Adrenal gland (tissue), 12 donors: Measurements from ENCODE around the gene NINJ1. TPM values are rescaled to one million over a fixed set of nuclear protein-coding genes. Genes with fewer than 3 reads are reported as not detected.

ENCODE experiments used
- DNase-seq, 7 donors: peaks; one replicate each; pipeline ENCODE4 v3.0.0-alpha.2; 2019 to 2020
- H3K27ac ChIP-seq, 5 donors: fragments of 200-600 bp; sonication (generic) in 4 of 5; 1 replicate in 3 of 5; 2 replicates in 2 of 5; pipeline versions ENCODE4 v1.5.1 to v1.8.0; 2016 to 2020; ENCODE audit warnings: mild to moderate bottlenecking in 1 of 5
- H3K27me3 ChIP-seq: fragments of 200-600 bp; 2 replicates; pipeline ENCODE4 v1.8.0; 2021
- H3K36me3 ChIP-seq, 2 donors: fragments of 200-600 bp; replicated peaks in 1 of 2; 1 replicate in 1 of 2; 2 replicates in 1 of 2; pipeline versions ENCODE4 v1.5.1 to v1.8.0; 2018 to 2022
- H3K4me1 ChIP-seq, 2 donors: fragments of 200-600 bp; replicated peaks in 1 of 2; 1 replicate in 1 of 2; 2 replicates in 1 of 2; pipeline versions ENCODE4 v1.5.1 to v1.8.0; 2018 to 2021
- H3K4me3 ChIP-seq, 4 donors: fragments of 200-600 bp; sonication (generic) in 3 of 4; one replicate each; pipeline ENCODE4 v1.5.1; 2016 to 2018
- H3K9me3 ChIP-seq, 3 donors: fragments of 200-600 bp; sonication (generic) in 1 of 3; replicated peaks in 1 of 3; 1 replicate in 2 of 3; 2 replicates in 1 of 3; pipeline versions ENCODE4 v1.5.1 to v1.8.0; 2016 to 2021
- CTCF ChIP-seq, 6 experiments: fragments of 450-650 bp in 4 of 6; fragments of 200-600 bp in 2 of 6; sonication (generic) in 1 of 6; IDR thresholded peaks; 1 replicate in 5 of 6; 2 replicates in 1 of 6; pipeline versions ENCODE4 v1.5.1 to v1.8.0; 2016 to 2021; ENCODE audit warnings: antibody characterized with exemption in 6 of 6, mild to moderate bottlenecking in 2 of 6, moderate library complexity in 1 of 6
- POLR2A ChIP-seq, 2 donors: fragments of 450-650 bp; IDR thresholded peaks; one replicate each; pipeline ENCODE4 v1.6.1; 2017; ENCODE audit warnings: antibody characterized with exemption in 2 of 2, mild to moderate bottlenecking in 2 of 2, moderate library complexity in 1 of 2
- WGBS, 4 donors: extraction: QIAGEN DNeasy Blood & Tissue Kit in 2 of 4; methylation state at CpG; one replicate each; pipeline versions ENCODE4 v1.1.5 to v1.1.7; 2013 to 2017; 5-methylcytosine and 5-hydroxymethylcytosine counted together
- intact Hi-C, 2 donors: fragments of 100-400 bp; cut with DNase I; formaldehyde crosslinking; loops; one replicate each; pipeline versions ENCODE4 v1.14.1 to v1.15.0; 2022 to 2023
- polyA plus RNA-seq, 3 donors: library from polyadenylated mRNA; stranded (reverse); fragments of 200-250 nt in 2 of 3; fragments of 350-450 nt in 1 of 3; fragmentation: Illumina TruSeq in 1 of 3; extraction: RNeasy Lipid Tissue Mini Kit (QIAGEN cat#74804) in 1 of 3; gene quantifications; one replicate each; pipeline ENCODE4 v1.2.3, GENCODE V29; 2013 to 2014
- total RNA-seq, 9 donors: library from RNA; depleted of rRNA in 4 of 9; stranded (reverse); fragments of >200 nt in 4 of 9; fragments of 120-200 nt in 1 of 9; fragmentation: NEBNext Ultra II Directional in 1 of 9; extraction: Animal tissue kit (Norgen Biotek cat#: 25700) in 1 of 9; gene quantifications; one replicate each; pipeline versions ENCODE4 v1.1.0 to v1.2.4, GENCODE V29; 2013 to 2023
- donor health status: healthy with polysubstance abuse.
- donor health status: Bipolar disorder and iron deficiency.
- donor health status: DM: yes; HTN: yes; CAD: no.
- donor health status: DM: no; HTN: no; CAD: no.
- donor health status: DM: no; HTN: no; CAD: no.
- donor health status: DM: yes; HTN: yes; CAD: no.

The NINJ1 gene
- total and polyA plus RNA-seq, 12 donors: 25.6 to 339 (median 161) TPM

- peak; percentile 90 to 98 (median 96) for DNase-seq
- Histone ChIP-seq H3K4me1 (peaks cover 41 to 52% of the 10 kb centered on the region in 2 donors), H3K36me3 (no peaks in the 10 kb centered on the region), H3K4me3 (peak overlapping the region in 1 of 4 donors; percentile 75), H3K27ac (peak overlapping the region; percentile 62 to 94 (median 87)), H3K27me3 (no peaks in the 10 kb centered on the region), H3K9me3 (peaks cover 0 to 4% (median 0%) of the 10 kb centered on the region in 3 donors)
- 14 to 39% (median 21%) methylated on average over 13 to 15 of the region's 15 CpGs for WGBS, 4 donors
- intact Hi-C loops: no loop called here
- TF ChIP-seq CTCF (IDR thresholded peaks at IDR 0.05) (no peak), POLR2A (IDR thresholded peaks at IDR 0.05) (peak in 1 of 2 donors; percentile 53)
Measured at GRCh38 chr9:93098236-93098946, 35.7 kb downstream of the NINJ1 start.

- peak in 3 of 7 donors; percentile 34 to 60 (median 41) for DNase-seq
- TF ChIP-seq POLR2A (IDR thresholded peaks at IDR 0.05): no peak
- WGBS, 4 donors: 70 to 77% (median 76%) methylated on average over 8 to 11 of the region's 11 CpGs
- Histone ChIP-seq H3K27ac (peak overlapping the region; percentile 62 to 94 (median 87)), H3K4me3 (peak overlapping the region in 1 of 4 donors; percentile 75), H3K27me3 (no peaks in the 10 kb centered on the region), H3K4me1 (peaks cover 45 to 60% of the 10 kb centered on the region in 2 donors), H3K36me3 (no peaks in the 10 kb centered on the region), H3K9me3 (peaks cover 0 to 3% (median 0%) of the 10 kb centered on the region in 3 donors)
- intact Hi-C loops: no loop called here
Measured at GRCh38 chr9:93097511-93098201, 36.4 kb downstream of the NINJ1 start.

GRCh38 chr9:93096811-93097382 lies 37.2 kb downstream of the NINJ1 start:
- Histone ChIP-seq H3K27ac (peak overlapping the region in 4 of 5 donors; percentile 81 to 94 (median 89)), H3K4me3 (peak overlapping the region in 2 of 4 donors; percentile 33 to 75), H3K36me3 (no peaks in the 10 kb centered on the region), H3K9me3 (no peaks in the 10 kb centered on the region), H3K4me1 (peaks cover 45 to 60% of the 10 kb centered on the region in 2 donors), H3K27me3 (no peaks in the 10 kb centered on the region)
- TF ChIP-seq POLR2A (IDR thresholded peaks at IDR 0.05) (no peak), CTCF (IDR thresholded peaks at IDR 0.05) (no peak)
- WGBS, 4 donors: 11 to 55% (median 14%) methylated on average over 2 to 16 of the region's 16 CpGs
- DNase-seq: peak in 4 of 7 donors; percentile 17 to 43 (median 34)
- intact Hi-C loops: no loop called here

- 0 to 1% (median 1%) methylated on average over 3 to 65 of the region's 65 CpGs for WGBS, 4 donors
- H3K4me3 ChIP-seq: peak within 1 kb of the TSS; percentile 33 to 75 (median 56)
- H3K4me1 ChIP-seq: peaks cover 45 to 60% of the 10 kb centered on the region in 2 donors
- peak in 6 of 7 donors; percentile 63 to 80 (median 69) for DNase-seq
- TF ChIP-seq POLR2A (IDR thresholded peaks at IDR 0.05): peak; percentile 92 to 97
- TF ChIP-seq CTCF (IDR thresholded peaks at IDR 0.05): peak in 1 of 6 experiments; percentile 15
- H3K27me3 ChIP-seq: no peaks in the 10 kb centered on the region
- no peaks in the 10 kb centered on the region for H3K36me3 ChIP-seq
- H3K27ac ChIP-seq: peak within 1 kb of the TSS; percentile 88 to 98 (median 94)
- H3K9me3 ChIP-seq: peaks cover 0 to 2% (median 0%) of the 10 kb centered on the region in 3 donors
- intact Hi-C loops: no loop called here
Measured at GRCh38 chr9:93096131-93096802, 37.8 kb downstream of the NINJ1 start, which contains the start of gene CARD19. CARD19 (plus strand) TSS chr9:93096217; CDS start chr9:93096346, 129 bp downstream.
